Measurements from ENCODE around the gene ZNF684. TPM values are rescaled to one million over a fixed set of nuclear protein-coding genes. Genes with fewer than 3 reads are reported as not detected.
"Not testable (repeated sequence)": the region's sequence is repeated elsewhere in the genome, so short reads cannot be mapped to it uniquely, and the experiment has no call there.

Gene ZNF684
- 2.4 and 11.0 TPM in 2 replicates for total RNA-seq

- DNase-seq (ENCODE audit: low read depth), result peak; percentile 94
Observed at GRCh38 chr1:40531381-40532061, at the start of gene ZNF684. Gene ZNF684, plus strand, starts transcription at chr1:40531637. Its CDS starts 1,530 bp downstream, at chr1:40533167.

GRCh38 chr1:40495315-40495903, 36.0 kb upstream of the ZNF684 start:
- no peak for DNase-seq (ENCODE audit: low read depth)

GRCh38 chr1:40502651-40503050, 28.8 kb upstream of the ZNF684 start:
- DNase-seq (ENCODE audit: low read depth), result not testable (repeated sequence)

- DNase-seq (ENCODE audit: low read depth), result no peak
Observed at GRCh38 chr1:40507973-40508372, 23.5 kb upstream of the ZNF684 start.

- peak; percentile 36 for DNase-seq (ENCODE audit: low read depth)
Observed at GRCh38 chr1:40508375-40509341, 22.8 kb upstream of the ZNF684 start, which contains the start of gene EXO5. Gene EXO5, plus strand, starts transcription at chr1:40508767. Its CDS starts 5,778 bp downstream, at chr1:40514545.

GRCh38 chr1:40519517-40519916, 11.9 kb upstream of the ZNF684 start:
- DNase-seq (ENCODE audit: low read depth), result no peak

- DNase-seq (ENCODE audit: low read depth), result no peak
Observed at GRCh38 chr1:40530735-40531380, 579 bp upstream of the ZNF684 start.

GRCh38 chr1:40532062-40532389, 589 bp downstream of the ZNF684 start:
- no peak for DNase-seq (ENCODE audit: low read depth)

- DNase-seq (ENCODE audit: low read depth), result peak; percentile 72
Observed at GRCh38 chr1:40532844-40533424, 1.5 kb downstream of the ZNF684 start.

- DNase-seq (ENCODE audit: low read depth), result no peak
Observed at GRCh38 chr1:40534589-40534988, 3.2 kb downstream of the ZNF684 start.

GRCh38 chr1:40535732-40536131, 4.3 kb downstream of the ZNF684 start:
- no peak for DNase-seq (ENCODE audit: low read depth)

GRCh38 chr1:40539338-40539737, 7.9 kb downstream of the ZNF684 start:
- DNase-seq (ENCODE audit: low read depth), result no peak

- no peak for DNase-seq (ENCODE audit: low read depth)
Observed at GRCh38 chr1:40546957-40547356, 15.5 kb downstream of the ZNF684 start.

- no peak for DNase-seq (ENCODE audit: low read depth)
Observed at GRCh38 chr1:40553017-40553416, 21.6 kb downstream of the ZNF684 start.

- DNase-seq (ENCODE audit: low read depth), result not testable (repeated sequence)
Observed at GRCh38 chr1:40554807-40555206, 23.4 kb downstream of the ZNF684 start.

GRCh38 chr1:40556121-40556520, 24.7 kb downstream of the ZNF684 start:
- no peak for DNase-seq (ENCODE audit: low read depth)

GRCh38 chr1:40558241-40558640, 26.8 kb downstream of the ZNF684 start:
- not testable (repeated sequence) for DNase-seq (ENCODE audit: low read depth)

GRCh38 chr1:40562185-40562584, 30.7 kb downstream of the ZNF684 start:
- DNase-seq (ENCODE audit: low read depth), result no peak

GRCh38 chr1:40563266-40563665, 31.8 kb downstream of the ZNF684 start:
- no peak for DNase-seq (ENCODE audit: low read depth)

GRCh38 chr1:40564506-40564905, 33.1 kb downstream of the ZNF684 start:
- DNase-seq (ENCODE audit: low read depth), result no peak

GRCh38 chr1:40564913-40565312, 33.5 kb downstream of the ZNF684 start:
- DNase-seq (ENCODE audit: low read depth), result no peak

GRCh38 chr1:40567825-40568224, 36.4 kb downstream of the ZNF684 start:
- no peak for DNase-seq (ENCODE audit: low read depth)

Data from renal cortical epithelial cell (primary cell).